A549 treated with Mapracorat at 1 μM for 4 hours (cell line): Measurements from ENCODE around the gene EXO5. TPM values are rescaled to one million over a fixed set of nuclear protein-coding genes. Genes with fewer than 3 reads are reported as not detected.

Experiments
- total RNA-seq: library from RNA; stranded (reverse); fragments of 200-300 nt; extraction: Qiagen RNA extraction; gene quantifications from 5 replicates; pipeline ENCODE4 v1.2.3, GENCODE V29; 2022

The EXO5 gene
- 3.7 to 4.8 TPM (median 4.0 TPM) in 5 replicates for total RNA-seq

GRCh38 chr1:40508375-40509341, at the start of gene EXO5:
Gene EXO5 (plus strand): TSS chr1:40508767. CDS start chr1:40514545, 5,778 bp downstream.

GRCh38 chr1:40476924-40477677, 31.5 kb upstream of the EXO5 start, which contains the start of gene ZFP69:
Gene ZFP69 (plus strand): TSS chr1:40477290. CDS start chr1:40479362, 2,072 bp downstream.

GRCh38 chr1:40531381-40532061, 23.0 kb downstream of the EXO5 start, which contains the start of gene ZNF684:
Gene ZNF684 (plus strand): TSS chr1:40531637. CDS start chr1:40533167, 1,530 bp downstream.

Other genes with a start within 250 kb of the EXO5 start
- gene COL9A2, start 191.5 kb upstream of the EXO5 start, total RNA-seq = 0.11 to 0.56 TPM (median 0.29 TPM) in 5 replicates
- 8.5 to 11.0 TPM (median 9.3 TPM) in 5 replicates for gene SMAP2, start 135.0 kb upstream of the EXO5 start, total RNA-seq
- gene ZFP69B, start 58.3 kb upstream of the EXO5 start, total RNA-seq = 1.3 to 2.2 TPM (median 1.7 TPM) in 5 replicates
- gene ZFP69, start 31.5 kb upstream of the EXO5 start, total RNA-seq = not detected in 5 replicates
- gene ZNF684, start 22.9 kb downstream of the EXO5 start, total RNA-seq = 2.0 to 3.4 TPM (median 2.7 TPM) in 5 replicates
- 0.97 to 1.3 TPM (median 1.1 TPM) in 5 replicates for gene RIMS3, start 156.9 kb downstream of the EXO5 start, total RNA-seq
- gene NFYC, start 182.9 kb downstream of the EXO5 start, total RNA-seq = 32.4 to 38.4 TPM (median 36.5 TPM) in 5 replicates